OCI-LY1 (cell line): Measurements from ENCODE around the gene TP53TG3.
"Not testable (repeated sequence)": the region's sequence is repeated elsewhere in the genome, so short reads cannot be mapped to it uniquely, and the experiment has no call there.

ENCODE experiments used
- CTCF ChIP-seq: fragments of 200-600 bp; sonication (generic), shearing (Covaris generic); IDR thresholded peaks from 2 replicates; pipeline ENCODE4 v1.5.1; 2017; ENCODE audit warnings: mild to moderate bottlenecking, antibody characterized with exemption, low read length, moderate library complexity, mixed read lengths
- EZH2 ChIP-seq: fragments of 200-600 bp; sonication (generic), shearing (Covaris generic); IDR thresholded peaks from 2 replicates; pipeline ENCODE4 v1.8.0; 2017; ENCODE audit warnings: borderline replicate concordance, mixed run types, mild to moderate bottlenecking, antibody characterized with exemption, low read length, moderate library complexity, mixed read lengths

- TF ChIP-seq CTCF, EZH2: not testable (repeated sequence)
Measured at GRCh38 chr16:32646177-32646576, 29.8 kb downstream of the TP53TG3 start.
